Psoas muscle (tissue), 8 donors: ENCODE data around the gene MRPS26. TPM values are rescaled to one million over a fixed set of nuclear protein-coding genes. Genes with fewer than 3 reads are reported as not detected.

Experiments used
- ATAC-seq, 4 donors: fragments of 200-7000 bp; cut with Tn5 transposase; one replicate each; pipeline ENCODE4 v1.9.1; 2020; ENCODE audit warnings: moderate library complexity in 3 of 4, mild to moderate bottlenecking in 2 of 4
- DNase-seq, 2 donors: peaks; one replicate each; pipeline ENCODE4 v3.0.0-alpha.2; 2020
- H3K27ac ChIP-seq: fragments of 200-600 bp; one replicate; pipeline ENCODE4 v1.8.0; 2022
- H3K27me3 ChIP-seq, 3 donors: fragments of 200-600 bp in 1 of 3; one replicate each; pipeline versions ENCODE4 v1.6.1 to v1.8.0; 2013 to 2022; ENCODE audit warnings: low read length in 2 of 3, mild to moderate bottlenecking in 2 of 3, moderate library complexity in 1 of 3; ENCODE audit not compliant: insufficient read depth in 3 of 3
- H3K36me3 ChIP-seq, 2 donors: fragments of 200-600 bp in 1 of 2; one replicate each; pipeline versions ENCODE4 v1.6.1 to v1.8.0; 2013 to 2022; ENCODE audit warnings: low read depth in 1 of 2, mild to moderate bottlenecking in 1 of 2, moderate library complexity in 1 of 2; ENCODE audit not compliant: insufficient read depth in 1 of 2
- H3K4me1 ChIP-seq: fragments of 200-600 bp; one replicate; pipeline ENCODE4 v1.8.0; 2022
- H3K4me3 ChIP-seq: fragments of 200-600 bp; one replicate; pipeline ENCODE4 v1.8.0; 2022; ENCODE audit warnings: mild to moderate bottlenecking
- H3K9me3 ChIP-seq: fragments of 200-600 bp; one replicate; pipeline ENCODE4 v1.8.0; 2022
- CTCF ChIP-seq: fragments of 200-600 bp; IDR thresholded peaks from one replicate; pipeline ENCODE4 v1.8.0; 2022; ENCODE audit warnings: antibody characterized with exemption
- WGBS, 3 donors: extraction: QIAGEN DNeasy Blood & Tissue Kit; methylation state at CpG; one replicate each; pipeline versions ENCODE4 v1.1.6 to v1.1.7; 2013; 5-methylcytosine and 5-hydroxymethylcytosine counted together
- intact Hi-C, 2 donors: fragments of 100-400 bp; cut with DNase I; formaldehyde crosslinking; loops; one replicate each; pipeline versions ENCODE4 v1.11.0 to v1.14.2; 2022
- polyA plus RNA-seq, 3 donors: library from polyadenylated mRNA; stranded (reverse); fragments of 200-250 nt; gene quantifications; one replicate each; pipeline ENCODE4 v1.2.3, GENCODE V29; 2013
- total RNA-seq, 4 donors: library from RNA; stranded (reverse); fragmentation: NEBNext Ultra II Directional in 2 of 4; extraction: Animal tissue kit (Norgen Biotek cat#: 25700) in 2 of 4; gene quantifications; one replicate each; pipeline versions ENCODE4 v1.2.1 to v1.2.4, GENCODE V29; 2021 to 2023
- donor health status: healthy with polysubstance abuse.
- donor health status: DM: no; HTN: no; CAD: no; lungs with moderate emphysema.
- donor health status: Bipolar disorder and iron deficiency.
- donor health status: healthy.
- donor health status: DM: yes; HTN: yes; CAD: no.
- donor health status: DM: no; HTN: no; CAD: no.
- donor health status: DM: no; HTN: no; CAD: no.
- donor health status: DM: yes; HTN: yes; CAD: no.

MRPS26 gene
- total and polyA plus RNA-seq, 7 donors = 42.8 to 150 (median 49.0) TPM

- DNase-seq (peak; percentile 87 to 91), ATAC-seq (peak; percentile 73 to 85 (median 77))
- Histone ChIP-seq H3K27ac (peak overlapping the region; percentile 94), H3K36me3 (peaks cover 5 to 35% of the 10 kb centered on the region in 2 donors), H3K4me3 (peak overlapping the region; percentile 98), H3K27me3 (no peaks in the 10 kb centered on the region), H3K4me1 (peaks cover 7% of the 10 kb centered on the region), H3K9me3 (no peaks in the 10 kb centered on the region)
- WGBS, 3 donors = 4 to 5% (median 4%) methylated on average over 13 to 24 of the region's 24 CpGs
- TF ChIP-seq CTCF = no peak
- intact Hi-C loops = loop anchor here in 1 of 2 donors (10.0 kb wide), 1 partner anchor 160 kb away; the partner anchor contains the start of genes DDRGK1 and ITPA
These were observed 623 bp upstream of the MRPS26 start for GRCh38 chr20:3045042-3045815.

- DNase-seq (no peak), ATAC-seq (no peak)
- H3K27me3 ChIP-seq = no peaks in the 10 kb centered on the region
- no peaks in the 10 kb centered on the region for H3K9me3 ChIP-seq
- no peak for TF ChIP-seq CTCF
- peaks cover 7% of the 10 kb centered on the region for H3K4me1 ChIP-seq
- H3K4me3 ChIP-seq = peak overlapping the region; percentile 98
- 40 to 43% (median 41%) methylated on average over 35 to 39 of the region's 39 CpGs for WGBS, 3 donors
- H3K27ac ChIP-seq = peak overlapping the region; percentile 94
- intact Hi-C loops = loop anchor here in 1 of 2 donors (10.0 kb wide), 1 partner anchor 158 kb away; the partner anchor contains the start of genes DDRGK1 and ITPA
- peaks cover 5 to 36% of the 10 kb centered on the region in 2 donors for H3K36me3 ChIP-seq
These were observed 1.0 kb downstream of the MRPS26 start for GRCh38 chr20:3046677-3047462.

GRCh38 chr20:3047486-3048419 lies 1.9 kb downstream of the MRPS26 start:
- Histone ChIP-seq H3K27ac (no peak overlapping the region), H3K36me3 (peaks cover 5 to 36% of the 10 kb centered on the region in 2 donors), H3K4me1 (peaks cover 7% of the 10 kb centered on the region), H3K4me3 (peak overlapping the region; percentile 98), H3K9me3 (no peaks in the 10 kb centered on the region), H3K27me3 (no peaks in the 10 kb centered on the region)
- ATAC-seq = no peak
- intact Hi-C loops = loop anchor here in 1 of 2 donors (10.0 kb wide), 1 partner anchor 157 kb away; the partner anchor contains the start of genes DDRGK1 and ITPA
- WGBS, 3 donors = 78 to 83% (median 81%) methylated on average over 14 of the region's 14 CpGs
- DNase-seq = no peak
- TF ChIP-seq CTCF = no peak

GRCh38 chr20:3051385-3052019 lies 5.7 kb downstream of the MRPS26 start:
- 55 to 66% (median 64%) methylated on average over 7 of the region's 7 CpGs for WGBS, 3 donors
- no peak overlapping the region for H3K27ac ChIP-seq
- peaks cover 7% of the 10 kb centered on the region for H3K4me1 ChIP-seq
- ATAC-seq = no peak
- peaks cover 5 to 36% of the 10 kb centered on the region in 2 donors for H3K36me3 ChIP-seq
- H3K9me3 ChIP-seq = no peaks in the 10 kb centered on the region
- DNase-seq = no peak
- no peak for TF ChIP-seq CTCF
- no peak overlapping the region for H3K4me3 ChIP-seq
- no peaks in the 10 kb centered on the region for H3K27me3 ChIP-seq
- intact Hi-C loops = loop anchor here (2.0 to 5.0 kb wide), 3 partner anchors 61 to 266 kb away; no protein-coding TSS in a partner anchor
